CD4-positive, alpha-beta memory T cell (primary cell): ENCODE measurements around the gene SPON1. TPM values are rescaled to one million over a fixed set of nuclear protein-coding genes. Genes with fewer than 3 reads are reported as not detected.

Source experiments
- CTCF ChIA-PET: fragments of 350-600 bp; sonication (Branson Sonifier 250); formaldehyde crosslinking; loops from one replicate; lab custom pipeline; 2021; ENCODE audit warnings: inconsistent platforms; ENCODE audit not compliant: partially characterized antibody; lab: Charles Lee
- POLR2A ChIA-PET: fragments of 350-600 bp; sonication (Branson Sonifier 250); formaldehyde crosslinking; loops from one replicate; lab custom pipeline; 2021; ENCODE audit not compliant: partially characterized antibody; lab: Charles Lee
- DNase-seq, 5 donors: peaks; one replicate each; pipeline versions ENCODE4 v3.0.0 to v3.0.0-alpha.2; 2020 to 2022; ENCODE audit warnings: mixed read lengths in 1 of 5
- H3K27ac ChIP-seq: one replicate; pipeline ENCODE4 v1.7.0; 2013; ENCODE audit warnings: low read depth, low read length
- H3K27me3 ChIP-seq: 2 replicates; pipeline ENCODE4 v1.7.0; 2013; ENCODE audit warnings: mild to moderate bottlenecking, low read length, moderate library complexity; ENCODE audit not compliant: insufficient read depth
- H3K36me3 ChIP-seq: 2 replicates; pipeline ENCODE4 v1.7.0; 2013; ENCODE audit warnings: mild to moderate bottlenecking, low read length, moderate library complexity; ENCODE audit not compliant: insufficient read depth
- H3K4me1 ChIP-seq: 2 replicates; pipeline ENCODE4 v1.7.0; 2013; ENCODE audit warnings: mild to moderate bottlenecking, low read length, moderate library complexity; ENCODE audit not compliant: insufficient read depth
- H3K4me3 ChIP-seq, 2 donors: one replicate each; pipeline ENCODE4 v1.7.0; 2013; ENCODE audit warnings: low read length in 2 of 2, mild to moderate bottlenecking in 1 of 2
- H3K9me3 ChIP-seq, 2 donors: one replicate each; pipeline ENCODE4 v1.7.0; 2013; ENCODE audit warnings: low read length in 2 of 2, control low read depth in 1 of 2; ENCODE audit not compliant: control insufficient read depth in 1 of 2
- H3K27ac Mint-ChIP-seq, 7 donors: one replicate each; pipeline ENCODE4 v1.8.0; 2020 to 2021; ENCODE audit warnings: mixed read lengths in 7 of 7, mild to moderate bottlenecking in 6 of 7, inconsistent platforms in 3 of 7, moderate library complexity in 3 of 7
- H3K27me3 Mint-ChIP-seq, 2 donors: one replicate each; pipeline ENCODE4 v1.8.0; 2020 to 2021; ENCODE audit warnings: mixed read lengths in 2 of 2
- H3K36me3 Mint-ChIP-seq, 2 donors: one replicate each; pipeline ENCODE4 v1.8.0; 2020 to 2021; ENCODE audit warnings: mixed read lengths in 2 of 2, inconsistent platforms in 1 of 2, mild to moderate bottlenecking in 1 of 2
- H3K4me1 Mint-ChIP-seq, 4 donors: one replicate each; pipeline ENCODE4 v1.8.0; 2020 to 2021; ENCODE audit warnings: mixed read lengths in 4 of 4, mild to moderate bottlenecking in 1 of 4
- H3K4me3 Mint-ChIP-seq, 8 donors: one replicate each; pipeline ENCODE4 v1.8.0; 2020 to 2021; ENCODE audit warnings: mixed read lengths in 8 of 8, mild to moderate bottlenecking in 7 of 8, moderate library complexity in 6 of 8, inconsistent platforms in 3 of 8
- H3K9me3 Mint-ChIP-seq, 8 donors: one replicate each; pipeline ENCODE4 v1.8.0; 2020 to 2021; ENCODE audit warnings: mixed read lengths in 8 of 8, mild to moderate bottlenecking in 5 of 8, inconsistent platforms in 3 of 8, moderate library complexity in 1 of 8
- intact Hi-C: fragments of 100-400 bp; cut with micrococcal nuclease; formaldehyde crosslinking; loops from one replicate; pipeline ENCODE4 v1.15.1; 2023
- polyA plus RNA-seq, 2 donors: library from polyadenylated mRNA; unstranded; fragments of 300-500 nt; fragmentation: Illumina TruSeq; gene quantifications; one replicate each; pipeline ENCODE4 v1.2.3, GENCODE V29; 2021
- total RNA-seq, 2 experiments: library from RNA; stranded (reverse); gene quantifications; one replicate each; pipeline ENCODE4 v1.2.3, GENCODE V29; 2021

SPON1 gene
- total and polyA plus RNA-seq, 4 experiments from 2014 or later, result 2.0 to 60.4 (median 30.6) TPM

DNA sequence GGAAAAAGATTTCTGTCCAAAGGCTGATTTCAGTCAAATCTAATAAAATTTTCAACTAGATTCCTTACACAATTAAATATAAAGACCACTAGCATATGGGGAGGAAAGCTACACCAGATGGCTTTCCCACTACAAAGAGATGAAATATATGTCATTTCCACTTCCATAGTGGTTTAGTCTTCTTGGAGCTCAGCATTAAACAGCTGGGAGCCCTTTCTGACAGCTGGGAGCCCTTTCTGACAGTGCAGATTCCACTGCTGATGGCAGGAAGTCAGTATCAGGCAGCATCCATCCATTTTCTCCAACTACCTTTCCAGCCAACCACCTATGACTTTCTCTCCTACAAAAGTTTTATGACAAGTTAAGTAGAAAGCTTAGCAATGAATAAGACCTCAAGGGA lies 218.6 kb downstream of the SPON1 start:
- Mint-ChIP-seq H3K4me3 (no peak overlapping the region), H3K27ac (no peak overlapping the region), H3K4me1 (peaks cover 10 to 27% (median 18%) of the 10 kb centered on the region in 4 donors), H3K9me3 (no peaks in the 10 kb centered on the region), H3K36me3 (peaks cover 0 to 5% of the 10 kb centered on the region in 2 donors), H3K27me3 (no peaks in the 10 kb centered on the region)
- no peak overlapping the region for H3K4me3 ChIP-seq
- H3K36me3 ChIP-seq, result no peaks in the 10 kb centered on the region
- peaks cover 11% of the 10 kb centered on the region for H3K4me1 ChIP-seq
- DNase-seq, result no peak
- H3K9me3 ChIP-seq, result no peaks in the 10 kb centered on the region
- POLR2A ChIA-PET, result no interaction called here
- CTCF ChIA-PET, result no interaction called here
- no peaks in the 10 kb centered on the region for H3K27me3 ChIP-seq
- intact Hi-C loops, result no loop called here
- no peak overlapping the region for H3K27ac ChIP-seq

DNA sequence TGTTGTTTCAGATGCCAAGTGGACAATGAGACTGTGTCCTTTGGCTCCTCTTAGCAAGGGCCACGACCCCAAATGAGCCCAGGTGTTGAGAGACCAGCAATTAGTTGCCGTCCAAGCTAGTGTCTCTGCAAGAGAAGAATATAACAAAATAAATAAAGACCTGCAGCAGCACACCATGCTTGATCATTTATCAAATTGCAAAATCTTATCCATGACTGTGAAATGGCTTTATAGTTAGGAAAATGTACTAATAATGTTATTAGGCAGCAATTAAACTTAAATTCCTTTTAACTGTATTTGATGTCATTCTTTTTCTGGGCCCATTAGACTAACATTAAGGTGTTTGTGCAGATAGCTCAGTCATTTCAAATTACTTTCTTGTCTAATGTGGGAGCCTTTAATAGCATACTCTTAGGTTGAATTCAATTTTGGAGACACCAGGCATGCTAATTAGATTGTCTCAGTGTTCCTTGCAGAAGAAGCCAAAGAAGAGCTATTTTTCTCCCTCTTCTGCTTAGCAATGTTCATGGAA lies 220.4 kb downstream of the SPON1 start:
- H3K9me3 ChIP-seq, result no peaks in the 10 kb centered on the region
- no peak overlapping the region for H3K27ac Mint-ChIP-seq
- H3K9me3 Mint-ChIP-seq, result no peaks in the 10 kb centered on the region
- peaks cover 1 to 9% (median 3%) of the 10 kb centered on the region in 4 donors for H3K4me1 Mint-ChIP-seq
- POLR2A ChIA-PET, result no interaction called here
- DNase-seq, result no peak
- no peaks in the 10 kb centered on the region for H3K36me3 ChIP-seq
- H3K27me3 Mint-ChIP-seq, result no peaks in the 10 kb centered on the region
- no peaks in the 10 kb centered on the region for H3K4me1 ChIP-seq
- H3K4me3 Mint-ChIP-seq, result no peak overlapping the region
- CTCF ChIA-PET, result no interaction called here
- no peaks in the 10 kb centered on the region for H3K27me3 ChIP-seq
- peaks cover 0 to 3% of the 10 kb centered on the region in 2 donors for H3K36me3 Mint-ChIP-seq
- intact Hi-C loops, result no loop called here
- H3K4me3 ChIP-seq, result no peak overlapping the region
- H3K27ac ChIP-seq, result no peak overlapping the region

DNA sequence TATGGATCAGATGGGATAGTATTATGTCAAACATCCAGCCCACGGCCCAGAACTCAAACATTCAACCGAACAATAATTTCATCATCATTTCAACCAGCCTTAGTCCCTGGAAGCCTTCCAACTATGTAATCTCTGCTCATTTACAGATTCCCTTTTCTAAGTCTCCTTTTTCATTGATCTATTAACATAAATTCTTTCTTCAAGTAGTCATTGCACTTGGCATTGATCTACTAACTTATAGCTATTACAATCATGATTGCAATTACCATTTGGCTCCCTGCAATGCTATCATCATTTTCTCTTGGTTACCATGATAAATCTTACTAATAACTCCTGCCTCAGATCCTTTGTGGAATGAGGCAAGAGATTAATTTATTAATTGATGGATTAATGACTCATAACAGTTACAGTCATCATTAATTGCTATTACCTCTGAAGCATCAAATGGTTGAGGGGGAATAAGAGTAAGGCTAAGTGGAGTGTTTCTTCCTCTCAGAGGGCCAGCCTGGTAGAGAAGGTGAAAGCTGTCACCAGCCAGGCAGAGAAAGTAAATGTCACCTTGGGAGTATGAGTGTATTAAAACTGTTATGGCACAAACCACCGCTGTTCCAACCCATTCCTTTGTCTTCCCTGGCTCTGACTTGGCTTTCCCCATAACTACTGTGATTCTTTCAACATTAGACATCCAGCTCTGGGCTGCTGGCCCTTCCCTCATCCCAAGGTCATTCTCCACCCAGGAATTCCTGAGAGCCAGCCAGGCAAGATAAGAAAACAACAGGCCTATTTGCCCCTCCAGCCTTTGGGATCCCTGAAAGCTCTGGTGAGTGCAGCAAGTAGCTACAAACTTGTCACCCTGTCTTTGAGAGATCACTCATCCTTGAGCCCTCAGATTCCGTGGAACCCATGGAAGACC lies 221.8 kb downstream of the SPON1 start:
- intact Hi-C loops, result no loop called here
- no peak for DNase-seq
- H3K4me1 ChIP-seq, result no peaks in the 10 kb centered on the region
- ChIA-PET POLR2A (interaction anchor here (0.9 kb wide), 1 partner anchor 26 kb away, joined by 3 read pairs; no protein-coding TSS in a partner anchor), CTCF (interaction anchor here (0.7 kb wide), 1 partner anchor 12 kb away, joined by 3 read pairs; no protein-coding TSS in a partner anchor)
- Mint-ChIP-seq H3K36me3 (peaks cover 0 to 3% of the 10 kb centered on the region in 2 donors), H3K4me1 (no peaks in the 10 kb centered on the region), H3K9me3 (no peaks in the 10 kb centered on the region), H3K27me3 (no peaks in the 10 kb centered on the region), H3K4me3 (no peak overlapping the region), H3K27ac (no peak overlapping the region)
- H3K36me3 ChIP-seq, result no peaks in the 10 kb centered on the region
- H3K9me3 ChIP-seq, result no peaks in the 10 kb centered on the region
- no peak overlapping the region for H3K4me3 ChIP-seq
- H3K27ac ChIP-seq, result no peak overlapping the region
- H3K27me3 ChIP-seq, result no peaks in the 10 kb centered on the region

DNA sequence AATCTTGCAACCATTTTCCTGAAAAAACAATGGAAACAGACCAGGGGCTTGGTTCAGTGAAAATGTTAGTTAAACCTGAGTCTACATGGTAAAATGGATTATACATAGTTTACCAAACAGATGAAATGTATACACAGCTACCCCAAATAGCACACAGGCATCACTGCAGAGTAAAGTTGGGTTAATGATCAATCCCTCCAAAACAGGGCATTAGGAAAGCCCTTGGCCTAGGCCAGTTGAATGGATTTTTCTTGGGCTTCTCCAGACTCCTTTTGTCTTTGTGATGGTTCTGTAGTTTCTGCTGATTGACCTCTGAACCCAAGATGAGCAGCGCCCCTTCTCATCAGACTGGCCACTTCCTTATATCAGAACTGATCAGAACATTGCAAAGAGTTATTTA lies 222.9 kb downstream of the SPON1 start:
- H3K4me3 Mint-ChIP-seq, result no peak overlapping the region
- POLR2A ChIA-PET, result no interaction called here
- Histone ChIP-seq H3K27me3 (no peaks in the 10 kb centered on the region), H3K27ac (no peak overlapping the region), H3K36me3 (no peaks in the 10 kb centered on the region), H3K4me1 (no peaks in the 10 kb centered on the region), H3K9me3 (no peaks in the 10 kb centered on the region), H3K4me3 (no peak overlapping the region)
- no peak overlapping the region for H3K27ac Mint-ChIP-seq
- intact Hi-C loops, result no loop called here
- CTCF ChIA-PET, result no interaction called here
- peaks cover 0 to 3% of the 10 kb centered on the region in 2 donors for H3K36me3 Mint-ChIP-seq
- H3K27me3 Mint-ChIP-seq, result no peaks in the 10 kb centered on the region
- H3K9me3 Mint-ChIP-seq, result no peaks in the 10 kb centered on the region
- no peaks in the 10 kb centered on the region for H3K4me1 Mint-ChIP-seq
- DNase-seq, result no peak

DNA sequence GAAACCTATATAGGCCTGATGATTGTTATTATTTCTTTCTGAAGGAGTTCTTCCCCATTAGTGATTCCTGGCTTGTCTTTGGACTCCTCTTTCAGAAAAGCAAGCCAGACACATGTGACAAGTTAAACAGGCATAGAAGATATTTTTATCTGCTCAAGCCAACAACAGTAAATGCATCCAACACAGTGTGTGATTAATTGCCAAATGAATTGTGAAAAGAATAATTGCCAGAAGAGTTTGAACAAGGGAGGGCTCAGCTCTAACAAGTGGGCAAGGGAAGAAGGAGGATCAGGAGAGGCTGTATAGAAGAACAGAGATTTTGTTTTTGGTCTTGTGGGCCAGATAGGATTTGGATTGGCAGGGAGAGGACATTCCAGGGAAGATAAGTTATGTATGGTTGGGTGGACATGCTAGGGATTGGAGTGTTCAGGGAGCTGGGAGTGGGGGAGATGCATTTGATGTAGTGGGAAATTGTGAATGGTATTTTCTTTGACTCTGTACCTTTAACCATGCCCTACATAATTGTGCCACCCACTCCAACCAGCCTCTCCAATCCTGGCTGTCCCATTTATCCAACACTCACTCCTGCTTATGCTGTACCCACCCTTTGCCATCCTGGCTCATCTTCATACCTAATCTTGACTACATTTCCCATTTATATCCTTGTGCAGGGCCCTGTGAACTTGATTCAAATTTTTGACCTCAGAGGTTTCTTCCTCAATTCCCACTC lies 223.7 kb downstream of the SPON1 start:
- Mint-ChIP-seq H3K36me3 (peaks cover 0 to 3% of the 10 kb centered on the region in 2 donors), H3K9me3 (no peaks in the 10 kb centered on the region), H3K4me3 (no peak overlapping the region), H3K4me1 (no peaks in the 10 kb centered on the region), H3K27me3 (no peaks in the 10 kb centered on the region), H3K27ac (peak overlapping the region in 1 of 7 donors; percentile 8)
- intact Hi-C loops, result no loop called here
- Histone ChIP-seq H3K4me3 (no peak overlapping the region), H3K4me1 (no peaks in the 10 kb centered on the region), H3K27ac (no peak overlapping the region), H3K27me3 (no peaks in the 10 kb centered on the region), H3K9me3 (no peaks in the 10 kb centered on the region), H3K36me3 (no peaks in the 10 kb centered on the region)
- POLR2A ChIA-PET, result no interaction called here
- no peak for DNase-seq
- CTCF ChIA-PET, result no interaction called here

DNA sequence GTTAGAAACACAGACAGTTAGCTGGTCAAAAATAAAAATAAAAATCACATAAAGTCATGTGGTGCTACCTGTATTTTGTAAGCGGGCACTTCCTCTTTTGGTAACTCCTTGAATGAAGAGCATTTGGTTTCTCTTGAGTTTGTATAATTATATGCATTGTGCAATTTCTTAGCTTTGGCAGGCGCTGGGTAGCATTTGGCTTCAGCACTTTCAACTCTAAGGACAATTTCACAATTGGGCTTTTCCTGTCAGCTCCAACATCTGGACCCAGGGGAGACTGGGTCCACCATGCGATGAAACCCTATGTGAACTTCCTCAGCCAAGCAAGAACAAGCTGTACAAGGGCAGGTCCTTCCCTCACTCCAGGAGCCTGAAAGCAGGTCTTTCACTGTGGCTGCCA lies 227.4 kb downstream of the SPON1 start:
- CTCF ChIA-PET, result interaction anchor here (0.9 to 1.4 kb wide), 3 partner anchors 10 to 417 kb away, joined by 3 to 4 read pairs (median 4); no protein-coding TSS in a partner anchor
- intact Hi-C loops, result no loop called here
- H3K4me1 ChIP-seq, result no peaks in the 10 kb centered on the region
- Mint-ChIP-seq H3K27me3 (peaks cover 0 to 2% of the 10 kb centered on the region in 2 donors), H3K4me1 (peaks cover 0 to 2% (median 0%) of the 10 kb centered on the region in 4 donors), H3K36me3 (peaks cover 0 to 2% of the 10 kb centered on the region in 2 donors), H3K27ac (no peak overlapping the region), H3K4me3 (no peak overlapping the region), H3K9me3 (no peaks in the 10 kb centered on the region)
- H3K36me3 ChIP-seq, result no peaks in the 10 kb centered on the region
- H3K27ac ChIP-seq, result no peak overlapping the region
- H3K9me3 ChIP-seq, result no peaks in the 10 kb centered on the region
- no peak for DNase-seq
- POLR2A ChIA-PET, result no interaction called here
- no peaks in the 10 kb centered on the region for H3K27me3 ChIP-seq
- H3K4me3 ChIP-seq, result no peak overlapping the region
